ENCODE measurements around the gene FOXF2. TPM values are rescaled to one million over a fixed set of nuclear protein-coding genes. Genes with fewer than 3 reads are reported as not detected.
A peak's percentile ranks its signal among the peaks of the same experiment; 100 is the strongest.

Gene FOXF2
- polyA plus RNA-seq, 5 donors = 56.7 to 78.3 (median 62.7) TPM

GRCh38 chr6:1405221-1405620, 15.8 kb downstream of the FOXF2 start:
- DNase-seq = no peak

- no peak for DNase-seq
Measured at GRCh38 chr6:1406306-1407072, 17.1 kb downstream of the FOXF2 start.

- DNase-seq = no peak
Measured at GRCh38 chr6:1407499-1407990, 18.2 kb downstream of the FOXF2 start.

- DNase-seq = no peak
Measured at GRCh38 chr6:1409774-1410465, 20.5 kb downstream of the FOXF2 start.

GRCh38 chr6:1412901-1413300, 23.5 kb downstream of the FOXF2 start:
- DNase-seq = no peak

- DNase-seq = no peak
Measured at GRCh38 chr6:1415416-1416063, 26.2 kb downstream of the FOXF2 start.

- no peak for DNase-seq
Measured at GRCh38 chr6:1416191-1416760, 26.9 kb downstream of the FOXF2 start.

GRCh38 chr6:1416820-1417219, 27.4 kb downstream of the FOXF2 start:
- DNase-seq = no peak

- DNase-seq = no peak
Measured at GRCh38 chr6:1417718-1418117, 28.3 kb downstream of the FOXF2 start.

- DNase-seq = peak; percentile 43 to 45
Measured at GRCh38 chr6:1418471-1419191, 29.3 kb downstream of the FOXF2 start.

- DNase-seq = no peak
Measured at GRCh38 chr6:1420382-1420781, 31.0 kb downstream of the FOXF2 start.

GRCh38 chr6:1422290-1422689, 32.9 kb downstream of the FOXF2 start:
- DNase-seq = no peak

GRCh38 chr6:1423578-1423977, 34.2 kb downstream of the FOXF2 start:
- DNase-seq = no peak

- peak; percentile 41 to 65 for DNase-seq
Measured at GRCh38 chr6:1424306-1424927, 35.0 kb downstream of the FOXF2 start.

- no peak for DNase-seq
Measured at GRCh38 chr6:1426416-1426815, 37.0 kb downstream of the FOXF2 start.

GRCh38 chr6:1435806-1436205, 46.4 kb downstream of the FOXF2 start:
- DNase-seq = no peak

- DNase-seq = peak; percentile 57 to 76
Measured at GRCh38 chr6:1436334-1437306, 47.2 kb downstream of the FOXF2 start.

GRCh38 chr6:1437553-1438406, 48.4 kb downstream of the FOXF2 start:
- no peak for DNase-seq

GRCh38 chr6:1438471-1438881, 49.1 kb downstream of the FOXF2 start:
- DNase-seq = no peak

Data from right lung (tissue), 5 donors.